Measurements from ENCODE around the gene ADARB2. TPM values are rescaled to one million over a fixed set of nuclear protein-coding genes. Genes with fewer than 3 reads are reported as not detected.

The ADARB2 gene
- total RNA-seq, 6 experiments from 2014 or later = not detected

- Mint-ChIP-seq H3K36me3 (ENCODE audit: low read depth) (no peaks in the 10 kb centered on the region), H3K4me1 (ENCODE audit: low read depth) (no peaks in the 10 kb centered on the region), H3K27ac (no peak overlapping the region), H3K4me3 (no peak overlapping the region), H3K27me3 (ENCODE audit: insufficient read depth) (no peaks in the 10 kb centered on the region; the same call in 1 of the 2 replicates), H3K9me3 (peaks cover 10% of the 10 kb centered on the region; the same call in 1 of the 2 replicates)
- no peak for TF ChIP-seq CTCF (IDR thresholded peaks at IDR 0.05)
- no peak for DNase-seq
Observed at GRCh38 chr10:1217661-1218060, 519.7 kb downstream of the ADARB2 start.

GRCh38 chr10:1217237-1217587 lies 520.1 kb downstream of the ADARB2 start:
- DNase-seq = no peak
- H3K9me3 Mint-ChIP-seq = peaks cover 10% of the 10 kb centered on the region; the same call in 1 of the 2 replicates
- no peak overlapping the region for H3K27ac Mint-ChIP-seq
- no peaks in the 10 kb centered on the region; the same call in 1 of the 2 replicates for H3K27me3 Mint-ChIP-seq (ENCODE audit: insufficient read depth)
- H3K4me1 Mint-ChIP-seq (ENCODE audit: low read depth) = no peaks in the 10 kb centered on the region
- TF ChIP-seq CTCF (IDR thresholded peaks at IDR 0.05) = no peak
- no peaks in the 10 kb centered on the region for H3K36me3 Mint-ChIP-seq (ENCODE audit: low read depth)
- no peak overlapping the region for H3K4me3 Mint-ChIP-seq

- Mint-ChIP-seq H3K27me3 (ENCODE audit: insufficient read depth) (no peaks in the 10 kb centered on the region; the same call in 1 of the 2 replicates), H3K27ac (no peak overlapping the region), H3K36me3 (ENCODE audit: low read depth) (no peaks in the 10 kb centered on the region), H3K4me3 (no peak overlapping the region), H3K9me3 (peaks cover 10% of the 10 kb centered on the region; the same call in 1 of the 2 replicates), H3K4me1 (ENCODE audit: low read depth) (no peaks in the 10 kb centered on the region)
- TF ChIP-seq CTCF (IDR thresholded peaks at IDR 0.05) = no peak
- DNase-seq = no peak
Observed at GRCh38 chr10:1216574-1217236, 520.6 kb downstream of the ADARB2 start.

- Mint-ChIP-seq H3K27ac (no peak overlapping the region), H3K36me3 (ENCODE audit: low read depth) (no peaks in the 10 kb centered on the region), H3K4me1 (ENCODE audit: low read depth) (no peaks in the 10 kb centered on the region), H3K9me3 (peaks cover 10% of the 10 kb centered on the region; the same call in 1 of the 2 replicates), H3K27me3 (ENCODE audit: insufficient read depth) (no peaks in the 10 kb centered on the region; the same call in 1 of the 2 replicates), H3K4me3 (no peak overlapping the region)
- TF ChIP-seq CTCF (IDR thresholded peaks at IDR 0.05) = no peak
- DNase-seq = no peak
Observed at GRCh38 chr10:1215862-1216573, 521.3 kb downstream of the ADARB2 start.

GRCh38 chr10:1214882-1215540 lies 522.3 kb downstream of the ADARB2 start:
- no peak for TF ChIP-seq CTCF (IDR thresholded peaks at IDR 0.05)
- H3K9me3 Mint-ChIP-seq = peaks cover 10% of the 10 kb centered on the region; the same call in 1 of the 2 replicates
- H3K27ac Mint-ChIP-seq = no peak overlapping the region
- no peak overlapping the region for H3K4me3 Mint-ChIP-seq
- H3K36me3 Mint-ChIP-seq (ENCODE audit: low read depth) = no peaks in the 10 kb centered on the region
- no peak for DNase-seq
- no peaks in the 10 kb centered on the region; the same call in 1 of the 2 replicates for H3K27me3 Mint-ChIP-seq (ENCODE audit: insufficient read depth)
- H3K4me1 Mint-ChIP-seq (ENCODE audit: low read depth) = no peaks in the 10 kb centered on the region

Measured in HFFc6 (cell line).